Esophagus squamous epithelium (tissue), 4 donors: Measurements from ENCODE around the gene FH.

Experiments
- CTCF ChIP-seq, 6 experiments: fragments of 450-650 bp in 4 of 6; fragments of 200-600 bp in 2 of 6; sonication (generic) in 2 of 6; IDR thresholded peaks; one replicate each; pipeline ENCODE4 v1.5.1; 2016 to 2019; ENCODE audit warnings: antibody characterized with exemption in 6 of 6, mild to moderate bottlenecking in 4 of 6, moderate library complexity in 4 of 6
- POLR2A ChIP-seq, 4 donors: fragments of 450-650 bp; IDR thresholded peaks; one replicate each; pipeline ENCODE4 v1.6.1; 2017; ENCODE audit warnings: antibody characterized with exemption in 4 of 4, mild to moderate bottlenecking in 4 of 4, moderate library complexity in 3 of 4

- TF ChIP-seq POLR2A (IDR thresholded peaks at IDR 0.05) (no peak), CTCF (IDR thresholded peaks at IDR 0.05) (no peak)
These were observed 2.2 kb upstream of the FH start for GRCh38 chr1:241521718-241522117.
